Measurements from ENCODE around the gene KLHL29. TPM values are rescaled to one million over a fixed set of nuclear protein-coding genes. Genes with fewer than 3 reads are reported as not detected.

KLHL29 gene
- total RNA-seq, 1 experiment from 2014 or later = 2.6 TPM

GRCh38 chr2:23597687-23598086 is 212.7 kb downstream of the KLHL29 start:
- POLR2A ChIA-PET (ENCODE audit: unreplicated experiment) = no interaction called here
- Histone ChIP-seq H3K4me2 (ENCODE audit: low read length) (no peak overlapping the region), H3K36me3 (ENCODE audit: low read depth, low read length) (no peaks in the 10 kb centered on the region), H4K20me1 (ENCODE audit: low read length) (no peaks in the 10 kb centered on the region), H3K9me3 (ENCODE audit: low read length) (no peaks in the 10 kb centered on the region), H3K4me3 (ENCODE audit: low read length) (no peak overlapping the region), H3F3A (ENCODE audit: low read length, unreplicated experiment) (no peaks in the 10 kb centered on the region), H3K27me3 (ENCODE audit: low read length) (no peaks in the 10 kb centered on the region), H3K9me2 (replicated peaks; ENCODE audit: low read length) (no peaks in the 10 kb centered on the region), H3K27ac (ENCODE audit: low read length) (no peak overlapping the region), H3K79me2 (ENCODE audit: low read length) (no peaks in the 10 kb centered on the region), H3K4me1 (ENCODE audit: insufficient read depth, low read length) (no peaks in the 10 kb centered on the region), H3K9ac (ENCODE audit: low read length) (no peak overlapping the region), H2AFZ (ENCODE audit: low read length) (no peak overlapping the region)
- CTCF ChIA-PET = no interaction called here
- ATAC-seq = no peak
- intact Hi-C loops (cut with micrococcal nuclease) = no loop called here
- no peak for DNase-seq
- BruUV-seq (replicated peaks) = no TSS peak
- no peak for TF ChIP-seq CTCF (conservative IDR thresholded peaks at IDR 0.05; ENCODE audit: low read depth, low read length)

- Histone ChIP-seq H3K9me3 (ENCODE audit: low read length) (no peaks in the 10 kb centered on the region), H3K4me2 (ENCODE audit: low read length) (no peak overlapping the region), H3K4me1 (ENCODE audit: insufficient read depth, low read length) (no peaks in the 10 kb centered on the region), H3K79me2 (ENCODE audit: low read length) (no peaks in the 10 kb centered on the region), H3K9ac (ENCODE audit: low read length) (no peak overlapping the region), H3K27ac (ENCODE audit: low read length) (no peak overlapping the region), H3K36me3 (ENCODE audit: low read depth, low read length) (no peaks in the 10 kb centered on the region), H3F3A (ENCODE audit: low read length, unreplicated experiment) (no peaks in the 10 kb centered on the region), H4K20me1 (ENCODE audit: low read length) (no peaks in the 10 kb centered on the region), H3K27me3 (ENCODE audit: low read length) (no peaks in the 10 kb centered on the region), H3K4me3 (ENCODE audit: low read length) (no peak overlapping the region), H2AFZ (ENCODE audit: low read length) (no peak overlapping the region), H3K9me2 (replicated peaks; ENCODE audit: low read length) (no peaks in the 10 kb centered on the region)
- intact Hi-C loops (cut with micrococcal nuclease) = no loop called here
- DNase-seq = no peak
- POLR2A ChIA-PET (ENCODE audit: unreplicated experiment) = no interaction called here
- no TSS peak for BruUV-seq (replicated peaks)
- no peak for ATAC-seq
- no peak for TF ChIP-seq CTCF (conservative IDR thresholded peaks at IDR 0.05; ENCODE audit: low read depth, low read length)
- no peak for TF ChIP-seq EZH2phosphoT487 (IDR thresholded peaks at IDR 0.05; ENCODE audit: borderline replicate concordance, low read length)
- no peak for TF ChIP-seq EZH2 (IDR thresholded peaks at IDR 0.05; ENCODE audit: low read length, unreplicated experiment)
- CTCF ChIA-PET = no interaction called here
These were observed 214.0 kb downstream of the KLHL29 start for GRCh38 chr2:23599006-23599405.

- TF ChIP-seq EZH2 (IDR thresholded peaks at IDR 0.05; ENCODE audit: low read length, unreplicated experiment) (no peak), EZH2phosphoT487 (IDR thresholded peaks at IDR 0.05; ENCODE audit: borderline replicate concordance, low read length) (no peak), CTCF (conservative IDR thresholded peaks at IDR 0.05; ENCODE audit: low read depth, low read length) (no peak)
- DNase-seq (no peak), ATAC-seq (no peak)
- Histone ChIP-seq H3F3A (ENCODE audit: low read length, unreplicated experiment) (no peaks in the 10 kb centered on the region), H4K20me1 (ENCODE audit: low read length) (no peaks in the 10 kb centered on the region), H3K4me2 (ENCODE audit: low read length) (no peak overlapping the region), H3K9me3 (ENCODE audit: low read length) (no peaks in the 10 kb centered on the region), H3K4me1 (ENCODE audit: insufficient read depth, low read length) (no peaks in the 10 kb centered on the region), H3K36me3 (ENCODE audit: low read depth, low read length) (no peaks in the 10 kb centered on the region), H3K27me3 (ENCODE audit: low read length) (no peaks in the 10 kb centered on the region), H3K9me2 (replicated peaks; ENCODE audit: low read length) (no peaks in the 10 kb centered on the region), H3K9ac (ENCODE audit: low read length) (no peak overlapping the region), H3K79me2 (ENCODE audit: low read length) (no peaks in the 10 kb centered on the region), H3K4me3 (ENCODE audit: low read length) (no peak overlapping the region), H3K27ac (ENCODE audit: low read length) (no peak overlapping the region), H2AFZ (ENCODE audit: low read length) (no peak overlapping the region)
- intact Hi-C loops (cut with micrococcal nuclease) = no loop called here
- BruUV-seq (replicated peaks) = no TSS peak
- CTCF ChIA-PET = no interaction called here
- POLR2A ChIA-PET (ENCODE audit: unreplicated experiment) = no interaction called here
These were observed 214.7 kb downstream of the KLHL29 start for GRCh38 chr2:23599667-23600066.
